T-cell (primary cell): ENCODE results near the gene ADAMTS12. TPM values are rescaled to one million over a fixed set of nuclear protein-coding genes. Genes with fewer than 3 reads are reported as not detected.

Experiments used
- ATAC-seq, 4 experiments: fragments of 200-7000 bp in 3 of 4; fragments of 150-1000 bp in 1 of 4; cut with Tn5 transposase; replicated peaks in 1 of 4; 1 replicate in 3 of 4; 2 replicates in 1 of 4; pipeline ENCODE4 v1.10.0; 2021; ENCODE audit warnings: moderate library complexity in 3 of 4, mild to moderate bottlenecking in 2 of 4, moderate number of reproducible peaks in 1 of 4
- CTCF ChIA-PET, 2 donors: fragments of 300-600 bp; sonication (Branson Sonifier 250); formaldehyde crosslinking; loops; one replicate each; lab custom pipeline; 2022; ENCODE audit warnings: antibody characterized with exemption in 2 of 2; lab: Charles Lee
- POLR2A ChIA-PET, 2 donors: fragments of 300-600 bp; sonication (Branson Sonifier 250); formaldehyde crosslinking; loops; one replicate each; lab custom pipeline; 2022; ENCODE audit warnings: antibody characterized with exemption in 2 of 2; lab: Charles Lee
- DNase-seq, 35 experiments: peaks; one replicate each; pipeline versions ENCODE4 v3.0.0 to v3.0.0-alpha.2; 2013 to 2023
- H3K27ac ChIP-seq: one replicate; pipeline ENCODE4 v1.5.1; 2013; ENCODE audit warnings: low read length
- H3K27me3 ChIP-seq, 2 experiments: replicated peaks in 1 of 2; 1 replicate in 1 of 2; 2 replicates in 1 of 2; pipeline versions ENCODE4 v1.6.1 to v1.7.0; 2013; ENCODE audit warnings: low read length in 1 of 2, mixed read lengths in 1 of 2; ENCODE audit not compliant: control insufficient read depth in 2 of 2, insufficient read depth in 2 of 2; ENCODE audit errors: extremely low read depth in 1 of 2
- H3K36me3 ChIP-seq, 2 donors: 1 replicate in 1 of 2; 2 replicates in 1 of 2; pipeline versions ENCODE4 v1.6.1 to v1.7.0; 2013; ENCODE audit warnings: low read length in 1 of 2; ENCODE audit not compliant: control insufficient read depth in 2 of 2, insufficient read depth in 1 of 2; ENCODE audit errors: extremely low read depth in 1 of 2
- H3K4me1 ChIP-seq, 2 experiments: 1 replicate in 1 of 2; 2 replicates in 1 of 2; pipeline versions ENCODE4 v1.6.1 to v1.7.0; 2013; ENCODE audit warnings: low read length in 2 of 2, mixed read lengths in 1 of 2; ENCODE audit not compliant: insufficient read depth in 2 of 2, control insufficient read depth in 1 of 2; ENCODE audit errors: extremely low read depth in 1 of 2
- H3K4me3 ChIP-seq, 2 donors: 1 replicate in 1 of 2; 2 replicates in 1 of 2; pipeline versions ENCODE4 v1.5.1 to v1.7.0; 2013; ENCODE audit warnings: mild to moderate bottlenecking in 2 of 2, low read length in 1 of 2, moderate library complexity in 1 of 2; ENCODE audit not compliant: control insufficient read depth in 1 of 2; ENCODE audit errors: extremely low read depth in 1 of 2
- H3K9me3 ChIP-seq: 2 replicates; pipeline ENCODE4 v1.7.0; 2013
- H3K27ac Mint-ChIP-seq, 2 donors: one replicate each; pipeline ENCODE4 v1.8.0; 2020 to 2021; ENCODE audit warnings: mild to moderate bottlenecking in 2 of 2, mixed read lengths in 2 of 2
- H3K27me3 Mint-ChIP-seq, 2 donors: one replicate each; pipeline ENCODE4 v1.8.0; 2021 to 2022; ENCODE audit warnings: mixed read lengths in 2 of 2
- H3K36me3 Mint-ChIP-seq: one replicate; pipeline ENCODE4 v1.8.0; 2021; ENCODE audit warnings: mixed read lengths
- H3K4me1 Mint-ChIP-seq, 3 donors: one replicate each; pipeline ENCODE4 v1.8.0; 2020 to 2022; ENCODE audit warnings: mixed read lengths in 3 of 3, mild to moderate bottlenecking in 1 of 3
- H3K4me3 Mint-ChIP-seq, 3 donors: one replicate each; pipeline ENCODE4 v1.8.0; 2020 to 2022; ENCODE audit warnings: mild to moderate bottlenecking in 3 of 3, mixed read lengths in 3 of 3, moderate library complexity in 3 of 3
- H3K9me3 Mint-ChIP-seq, 3 donors: one replicate each; pipeline ENCODE4 v1.8.0; 2020 to 2022; ENCODE audit warnings: mixed read lengths in 3 of 3
- WGBS: methylation state at CpG from one replicate; pipeline ENCODE4 v1.1.5; 2013; ENCODE audit warnings: missing lambda C conversion rate; ENCODE audit not compliant: insufficient coverage; 5-methylcytosine and 5-hydroxymethylcytosine counted together
- total RNA-seq, 35 experiments: library from RNA in 6 of 35; stranded (reverse) in 6 of 35; fragments of 120-200 nt in 1 of 35; gene quantifications; one replicate each; pipeline versions ENCODE4 v1.2.1 to v1.2.4 and lab custom pipeline; 2013 to 2026

ADAMTS12 gene
- total RNA-seq, 5 donors from 2014 or later (not counting 1 experiment from before 2014, with no cell fraction given): 0.03 TPM; not detected in 4

DNA sequence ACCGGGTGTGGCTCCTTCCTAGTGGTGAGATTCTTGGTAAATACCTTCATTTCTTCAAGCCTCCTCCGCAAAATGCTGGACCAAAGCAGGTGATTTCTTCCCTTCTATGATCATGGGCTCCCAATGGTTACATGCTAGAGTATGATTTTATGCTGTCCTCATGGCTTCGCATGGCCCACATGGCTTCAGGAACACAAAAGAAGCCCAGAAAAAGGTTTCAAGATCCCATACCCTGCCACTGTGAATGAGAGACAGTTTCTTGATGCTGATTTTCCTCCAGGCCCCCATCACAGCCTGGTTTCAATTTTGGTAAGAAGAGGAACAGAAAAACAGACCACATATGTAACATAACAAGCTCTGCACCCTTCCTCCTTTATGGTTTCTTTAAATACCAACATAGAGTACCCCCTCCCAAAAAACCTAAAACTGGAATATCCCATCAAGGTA is 42.0 kb upstream of the ADAMTS12 start:
- Mint-ChIP-seq H3K27me3 (peaks cover 26 to 40% of the 10 kb centered on the region in 2 donors), H3K4me1 (peaks cover 0 to 7% (median 6%) of the 10 kb centered on the region in 3 donors), H3K9me3 (no peaks in the 10 kb centered on the region), H3K27ac (no peak overlapping the region), H3K4me3 (no peak overlapping the region), H3K36me3 (no peaks in the 10 kb centered on the region)
- Histone ChIP-seq H3K27ac (no peak overlapping the region), H3K4me1 (peaks cover 0 to 7% of the 10 kb centered on the region in 2 experiments), H3K9me3 (no peaks in the 10 kb centered on the region), H3K4me3 (no peak overlapping the region), H3K36me3 (no peaks in the 10 kb centered on the region), H3K27me3 (peaks cover 12 to 30% of the 10 kb centered on the region in 2 experiments)
- CTCF ChIA-PET: interaction anchor here (0.5 to 2.4 kb wide), 5 partner anchors 8 to 1692 kb away, joined by 3 to 40 read pairs (median 4); no protein-coding TSS in a partner anchor
- ATAC-seq (no peak), DNase-seq (no peak)
- POLR2A ChIA-PET: no interaction called here
- WGBS: 83% methylated on average over 1 of the region's 3 CpGs

DNA sequence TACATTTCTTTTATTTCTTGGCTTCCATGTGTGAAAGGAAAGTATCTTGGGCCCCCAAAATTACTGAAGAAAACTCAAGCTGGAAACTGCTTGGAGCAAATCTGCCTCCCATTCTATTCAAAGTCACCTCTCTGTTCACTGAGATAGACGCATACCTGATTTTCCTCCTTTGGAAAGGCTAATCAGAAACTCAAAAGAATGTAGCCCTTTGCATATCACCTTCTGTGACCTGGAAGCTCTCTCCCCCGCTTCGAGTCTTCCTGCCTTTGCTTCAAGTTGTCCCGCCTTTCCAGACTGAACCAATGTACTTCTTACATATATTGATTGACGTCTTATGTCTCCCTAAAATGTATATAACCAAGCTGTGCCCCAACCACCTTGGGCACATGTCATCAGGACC is 39.3 kb upstream of the ADAMTS12 start:
- no peak overlapping the region for H3K27ac Mint-ChIP-seq
- Histone ChIP-seq H3K36me3 (no peaks in the 10 kb centered on the region), H3K4me1 (peaks cover 0 to 3% of the 10 kb centered on the region in 2 experiments), H3K9me3 (no peaks in the 10 kb centered on the region), H3K4me3 (no peak overlapping the region), H3K27ac (no peak overlapping the region), H3K27me3 (peaks cover 7 to 8% of the 10 kb centered on the region in 2 experiments)
- peaks cover 0 to 7% (median 2%) of the 10 kb centered on the region in 3 donors for H3K4me1 Mint-ChIP-seq
- peaks cover 10 to 17% of the 10 kb centered on the region in 2 donors for H3K27me3 Mint-ChIP-seq
- WGBS: 74% methylated on average over 5 of the region's 5 CpGs
- ATAC-seq (no peak), DNase-seq (no peak)
- no peaks in the 10 kb centered on the region for H3K36me3 Mint-ChIP-seq
- POLR2A ChIA-PET: no interaction called here
- CTCF ChIA-PET: interaction anchor here (0.8 to 2.0 kb wide), 2 partner anchors 493 to 496 kb away, joined by 3 to 6 read pairs; no protein-coding TSS in a partner anchor
- H3K4me3 Mint-ChIP-seq: no peak overlapping the region
- H3K9me3 Mint-ChIP-seq: no peaks in the 10 kb centered on the region

DNA sequence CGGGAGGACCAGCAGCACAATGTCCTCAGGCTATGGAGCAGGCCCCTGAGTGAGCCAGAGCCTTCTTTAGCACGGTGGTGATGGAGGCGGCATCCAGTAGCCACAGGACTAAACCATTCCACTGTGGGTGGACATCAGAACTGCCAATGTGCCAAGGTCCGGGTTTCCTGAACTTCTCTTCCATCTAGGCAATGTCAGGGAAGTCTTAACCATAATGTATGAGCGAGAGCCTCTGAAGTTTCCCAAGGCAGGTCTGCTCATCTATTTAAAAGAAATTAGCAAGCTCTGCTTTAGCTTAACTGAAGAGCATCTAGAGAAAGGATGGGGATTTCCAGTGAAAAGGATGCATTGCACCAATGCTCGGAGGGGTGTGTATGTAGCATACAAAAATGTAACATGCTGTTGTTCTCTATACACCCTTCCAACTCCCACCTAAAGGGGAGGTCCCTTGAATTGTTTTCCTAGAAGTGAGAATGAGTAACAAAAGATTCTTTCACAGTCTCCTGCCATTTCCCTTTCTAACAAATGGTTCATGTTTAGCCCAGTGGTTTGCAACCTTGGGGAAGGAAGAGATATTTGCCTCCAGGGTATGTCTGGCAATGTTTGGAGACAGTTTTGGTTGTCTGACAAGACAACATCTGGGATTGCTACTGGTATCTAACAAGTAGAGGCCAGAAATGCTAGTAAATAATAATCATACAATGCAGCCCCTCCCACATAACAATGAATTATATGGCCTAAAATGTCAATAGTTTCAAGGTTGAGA is 38.3 kb upstream of the ADAMTS12 start:
- no peak overlapping the region for H3K27ac ChIP-seq
- ChIA-PET POLR2A (no interaction called here), CTCF (interaction anchor here in 1 of 2 donors (0.6 kb wide), 1 partner anchor 495 kb away, joined by 4 read pairs; no protein-coding TSS in a partner anchor)
- H3K36me3 ChIP-seq: no peaks in the 10 kb centered on the region
- no peak for ATAC-seq
- DNase-seq: no peak
- no peaks in the 10 kb centered on the region for H3K4me1 ChIP-seq
- H3K4me3 ChIP-seq: no peak overlapping the region
- Mint-ChIP-seq H3K27me3 (peaks cover 4 to 7% of the 10 kb centered on the region in 2 donors), H3K4me1 (no peaks in the 10 kb centered on the region), H3K36me3 (no peaks in the 10 kb centered on the region), H3K9me3 (no peaks in the 10 kb centered on the region), H3K27ac (no peak overlapping the region), H3K4me3 (no peak overlapping the region)
- no peaks in the 10 kb centered on the region for H3K9me3 ChIP-seq
- H3K27me3 ChIP-seq: peaks cover 3% of the 10 kb centered on the region in 2 experiments
- WGBS: 92% methylated on average over 3 of the region's 6 CpGs

DNA sequence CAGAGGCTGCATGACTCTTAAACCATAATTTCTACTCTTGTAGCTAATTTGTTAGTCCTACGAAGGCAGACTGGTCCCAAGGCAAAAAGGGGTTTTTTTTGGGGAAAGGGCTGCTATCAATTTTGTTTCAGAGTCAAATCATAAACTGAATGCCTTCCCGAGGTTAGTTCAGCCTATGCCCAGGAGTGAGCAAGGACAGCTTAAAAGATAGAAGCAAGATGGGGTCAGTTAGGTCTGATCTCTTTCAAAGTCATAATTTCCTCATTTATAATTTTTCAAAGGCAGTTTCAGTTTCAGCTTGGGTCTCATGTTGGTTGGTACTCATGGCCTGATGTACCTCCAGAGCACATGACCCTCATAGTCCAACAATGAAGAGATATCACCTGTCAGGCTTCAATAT is 36.5 kb upstream of the ADAMTS12 start:
- Mint-ChIP-seq H3K4me3 (no peak overlapping the region), H3K27me3 (peaks cover 8 to 9% of the 10 kb centered on the region in 2 donors), H3K4me1 (no peaks in the 10 kb centered on the region), H3K9me3 (no peaks in the 10 kb centered on the region), H3K36me3 (no peaks in the 10 kb centered on the region), H3K27ac (no peak overlapping the region)
- Histone ChIP-seq H3K36me3 (no peaks in the 10 kb centered on the region), H3K4me3 (no peak overlapping the region), H3K4me1 (no peaks in the 10 kb centered on the region), H3K27ac (no peak overlapping the region), H3K9me3 (no peaks in the 10 kb centered on the region), H3K27me3 (peaks cover 2 to 3% of the 10 kb centered on the region in 2 experiments)
- DNase-seq: no peak
- no CpG with 5 or more reads among the region's 2 CpGs for WGBS
- ChIA-PET CTCF (no interaction called here), POLR2A (no interaction called here)
- no peak for ATAC-seq

DNA sequence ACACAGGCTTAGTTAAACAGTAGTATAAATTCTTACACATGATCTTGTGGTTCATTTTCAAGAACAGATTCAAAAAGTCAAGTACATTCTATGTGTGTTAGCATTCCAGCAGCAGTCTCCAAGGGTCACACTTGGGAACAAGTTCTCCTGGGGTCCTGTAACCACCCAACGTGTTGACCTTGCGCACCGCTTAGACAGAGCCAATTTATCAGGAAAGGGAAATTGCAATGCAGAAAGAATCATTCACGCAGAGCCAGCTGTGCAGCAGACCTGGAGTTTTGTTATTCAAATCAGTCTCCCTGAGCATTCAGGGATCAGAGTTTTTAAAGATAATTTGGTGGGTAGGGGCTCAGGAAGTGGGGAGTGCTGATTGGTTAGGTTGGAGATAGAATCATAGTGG is 35.9 kb upstream of the ADAMTS12 start:
- no peak for DNase-seq
- Mint-ChIP-seq H3K9me3 (no peaks in the 10 kb centered on the region), H3K27ac (no peak overlapping the region), H3K36me3 (no peaks in the 10 kb centered on the region), H3K27me3 (peaks cover 11 to 13% of the 10 kb centered on the region in 2 donors), H3K4me3 (no peak overlapping the region), H3K4me1 (no peaks in the 10 kb centered on the region)
- no peaks in the 10 kb centered on the region for H3K9me3 ChIP-seq
- no peaks in the 10 kb centered on the region for H3K36me3 ChIP-seq
- H3K27me3 ChIP-seq: peaks cover 0 to 3% of the 10 kb centered on the region in 2 experiments
- ATAC-seq: no peak
- no peak overlapping the region for H3K27ac ChIP-seq
- POLR2A ChIA-PET: no interaction called here
- H3K4me3 ChIP-seq: no peak overlapping the region
- CTCF ChIA-PET: no interaction called here
- H3K4me1 ChIP-seq: no peaks in the 10 kb centered on the region
- 76% methylated on average over 4 of the region's 4 CpGs for WGBS

DNA sequence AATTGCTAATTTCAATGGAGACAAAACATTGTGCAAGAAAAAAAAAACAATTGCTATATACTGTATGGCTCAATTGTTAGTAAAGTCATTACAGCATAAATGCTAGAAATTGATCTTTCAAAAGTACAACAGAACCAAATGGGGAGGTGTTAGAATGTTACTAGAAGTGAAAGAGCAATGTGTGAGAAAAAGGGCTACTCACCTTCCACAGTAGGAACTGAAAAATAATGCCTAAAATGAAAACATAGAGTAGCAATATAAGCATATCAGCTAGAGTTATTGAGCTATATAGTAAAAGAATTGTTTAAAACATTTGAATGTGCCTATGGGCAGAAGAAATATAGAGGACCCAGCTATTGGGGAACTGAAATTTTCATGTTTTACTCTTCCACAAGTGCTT is 33.5 kb upstream of the ADAMTS12 start:
- H3K4me1 ChIP-seq: no peaks in the 10 kb centered on the region
- Mint-ChIP-seq H3K27ac (no peak overlapping the region), H3K4me3 (no peak overlapping the region), H3K27me3 (peaks cover 15 to 27% of the 10 kb centered on the region in 2 donors), H3K36me3 (no peaks in the 10 kb centered on the region), H3K4me1 (no peaks in the 10 kb centered on the region), H3K9me3 (peaks cover 0 to 4% (median 2%) of the 10 kb centered on the region in 3 donors)
- peaks cover 0 to 3% of the 10 kb centered on the region in 2 experiments for H3K27me3 ChIP-seq
- ChIA-PET CTCF (interaction anchor here in 1 of 2 donors (0.5 to 1.3 kb wide), 4 partner anchors 9 to 456 kb away, joined by 3 to 7 read pairs (median 5); no protein-coding TSS in a partner anchor), POLR2A (no interaction called here)
- no peak for DNase-seq
- no peak overlapping the region for H3K4me3 ChIP-seq
- H3K9me3 ChIP-seq: no peaks in the 10 kb centered on the region
- no peak overlapping the region for H3K27ac ChIP-seq
- ATAC-seq: no peak
- H3K36me3 ChIP-seq: no peaks in the 10 kb centered on the region
